Stimulated activated memory B cell treated with anti-CD40 and anti-IgM and Interleukin-4, amounts not matched to agents 10 μg/mL and 1 μg/mL and 100 μg/mL, for 72 hours (primary cell): Measurements from ENCODE around the gene NES.
A peak's percentile ranks its signal among the peaks of the same experiment; 100 is the strongest.

ENCODE experiments used
- ATAC-seq: fragments of 150-1000 bp; cut with Tn5 transposase; 2 replicates; pipeline ENCODE4 v1.10.0; 2021
- H3K27ac Mint-ChIP-seq: one replicate; pipeline ENCODE4 v1.8.0; 2022; ENCODE audit warnings: mild to moderate bottlenecking, mixed read lengths
- H3K27me3 Mint-ChIP-seq: one replicate; pipeline ENCODE4 v1.8.0; 2022; ENCODE audit warnings: mixed read lengths
- H3K36me3 Mint-ChIP-seq: one replicate; pipeline ENCODE4 v1.8.0; 2022; ENCODE audit warnings: mixed read lengths
- H3K4me1 Mint-ChIP-seq: one replicate; pipeline ENCODE4 v1.8.0; 2022; ENCODE audit warnings: mixed read lengths
- H3K4me3 Mint-ChIP-seq: one replicate; pipeline ENCODE4 v1.8.0; 2022; ENCODE audit warnings: mild to moderate bottlenecking, moderate library complexity, mixed read lengths
- H3K9me3 Mint-ChIP-seq: one replicate; pipeline ENCODE4 v1.8.0; 2022; ENCODE audit warnings: mixed read lengths

Gene NES

DNA sequence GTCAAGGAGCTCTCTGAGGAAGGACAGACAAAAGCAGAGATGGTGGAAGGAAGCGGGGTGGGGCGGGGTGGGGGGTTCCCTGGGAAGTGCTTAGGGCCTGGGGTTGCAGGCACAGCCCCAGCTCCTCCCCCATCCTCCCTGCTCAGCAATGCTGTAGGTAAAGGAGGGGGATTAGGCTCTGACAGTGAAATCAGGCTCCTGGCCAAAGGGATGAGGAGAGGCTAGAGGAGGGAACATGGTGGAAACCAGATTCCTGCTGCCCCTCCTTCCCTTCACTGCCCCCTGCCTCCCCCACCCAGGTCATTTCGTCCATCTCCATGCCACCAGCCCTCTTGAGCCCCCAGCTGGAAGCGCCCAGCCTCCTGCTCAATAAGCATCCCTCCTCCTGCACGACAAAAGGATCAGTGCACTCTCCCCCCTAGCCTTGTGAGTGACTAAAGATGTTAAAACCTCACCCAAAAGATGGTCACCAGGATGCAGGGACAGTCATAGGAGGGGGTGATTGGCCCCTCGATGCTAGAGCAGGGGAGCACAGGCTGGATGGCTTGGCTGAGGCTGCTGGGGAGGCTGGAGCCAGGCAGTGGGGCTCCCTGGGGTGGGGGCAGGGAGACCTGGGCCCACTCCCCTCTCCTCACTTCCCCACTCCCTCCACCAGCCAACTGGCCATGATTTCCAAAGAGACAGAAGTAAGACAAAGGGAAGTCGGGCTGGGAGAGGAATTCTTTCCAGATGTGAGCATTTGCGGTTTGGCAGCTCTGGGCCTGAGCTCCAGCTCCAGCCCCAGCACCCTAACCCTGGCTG is 30.4 kb upstream of the NES start:
- no peak overlapping the region for H3K4me3 Mint-ChIP-seq

DNA sequence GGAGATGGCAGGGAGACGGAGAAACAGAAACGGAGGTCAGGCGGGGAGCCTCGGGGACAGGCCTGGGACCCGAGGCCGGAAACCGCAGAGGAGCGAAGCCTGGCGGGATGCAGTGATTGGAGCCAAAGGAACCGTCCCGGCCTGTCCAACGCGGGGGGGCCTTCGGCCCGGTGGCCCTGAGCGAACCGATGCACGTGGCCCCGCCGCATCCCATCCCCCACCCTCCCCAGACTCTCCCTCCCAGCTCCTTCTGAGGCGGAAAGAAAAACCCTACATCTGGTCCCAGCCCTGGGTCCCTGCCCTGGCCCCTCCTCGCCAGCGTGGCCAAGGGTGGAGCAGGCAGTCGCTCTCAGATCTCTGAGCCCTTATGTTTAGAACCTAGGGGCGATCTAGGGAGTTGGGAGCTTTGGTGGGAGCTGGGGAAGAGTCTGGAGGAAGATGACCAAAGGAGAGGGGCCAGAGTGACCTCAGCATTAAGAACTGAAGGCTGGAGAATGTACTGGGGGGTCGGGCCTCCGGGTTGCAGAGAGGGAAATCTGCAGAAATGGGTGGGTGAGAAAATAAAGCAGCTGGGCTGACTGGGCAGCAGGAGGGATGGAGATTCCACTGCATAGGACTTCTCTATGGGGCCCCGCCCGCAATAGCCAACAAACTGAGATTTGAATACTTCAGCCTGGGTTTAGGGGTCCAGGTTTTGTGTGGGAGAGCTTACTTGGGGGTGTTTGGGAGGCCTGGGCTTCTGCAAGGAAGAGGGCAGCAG is 29.6 kb upstream of the NES start:
- Mint-ChIP-seq H3K36me3 (no peaks in the 10 kb centered on the region), H3K9me3 (no peaks in the 10 kb centered on the region), H3K4me3 (peak overlapping the region; percentile 89), H3K4me1 (peaks cover 29% of the 10 kb centered on the region), H3K27me3 (peaks cover 33% of the 10 kb centered on the region), H3K27ac (peak overlapping the region; percentile 65)
- ATAC-seq = no peak

More for the DNA sequence above, 30.4 kb upstream of the NES start:
- H3K36me3 Mint-ChIP-seq = no peaks in the 10 kb centered on the region
- no peak overlapping the region for H3K27ac Mint-ChIP-seq
- peaks cover 29% of the 10 kb centered on the region for H3K4me1 Mint-ChIP-seq
- no peak for ATAC-seq
- no peaks in the 10 kb centered on the region for H3K9me3 Mint-ChIP-seq
- H3K27me3 Mint-ChIP-seq = peaks cover 27% of the 10 kb centered on the region

DNA sequence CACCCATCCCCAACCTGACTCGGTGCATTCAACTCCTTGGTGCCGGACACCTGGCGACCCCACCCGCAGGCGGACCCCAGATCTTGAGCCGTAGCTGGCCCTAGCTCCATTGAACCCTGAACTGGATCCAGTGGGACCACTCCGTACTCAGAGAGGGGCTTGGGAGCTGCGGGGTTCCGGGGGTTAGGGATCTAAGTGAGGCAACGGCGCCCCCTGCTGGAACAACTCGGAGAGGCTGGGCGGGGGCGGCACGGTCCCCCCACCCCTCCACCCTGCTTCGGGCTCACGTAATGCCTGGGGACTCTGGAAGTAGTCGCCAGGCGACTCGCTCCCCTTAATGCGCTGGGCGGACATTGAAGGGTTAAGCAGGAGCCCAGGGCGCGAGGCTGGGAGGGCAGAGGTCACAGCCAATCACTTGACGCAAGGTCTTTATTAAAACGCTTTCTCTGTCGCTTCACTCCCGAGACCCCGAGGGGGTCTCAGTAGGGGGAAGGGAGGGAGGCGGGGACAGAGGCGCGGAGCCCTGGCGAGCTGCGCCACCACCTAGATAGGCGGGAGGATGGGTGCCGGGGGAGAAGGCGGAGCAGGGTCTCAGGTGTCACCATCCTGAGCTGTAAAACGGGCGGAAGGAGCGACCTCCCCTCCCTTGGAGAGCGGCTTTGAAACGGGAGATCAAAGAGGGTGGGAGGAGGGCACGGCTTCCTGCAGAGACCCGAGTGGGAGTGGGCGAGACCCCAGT is 28.9 kb upstream of the NES start:
- no peaks in the 10 kb centered on the region for H3K36me3 Mint-ChIP-seq
- H3K27me3 Mint-ChIP-seq = peaks cover 41% of the 10 kb centered on the region
- peak; percentile 73 for ATAC-seq
- no peaks in the 10 kb centered on the region for H3K9me3 Mint-ChIP-seq
- H3K4me1 Mint-ChIP-seq = peaks cover 29% of the 10 kb centered on the region
- H3K4me3 Mint-ChIP-seq = peak overlapping the region; percentile 89
- H3K27ac Mint-ChIP-seq = peak overlapping the region; percentile 65

DNA sequence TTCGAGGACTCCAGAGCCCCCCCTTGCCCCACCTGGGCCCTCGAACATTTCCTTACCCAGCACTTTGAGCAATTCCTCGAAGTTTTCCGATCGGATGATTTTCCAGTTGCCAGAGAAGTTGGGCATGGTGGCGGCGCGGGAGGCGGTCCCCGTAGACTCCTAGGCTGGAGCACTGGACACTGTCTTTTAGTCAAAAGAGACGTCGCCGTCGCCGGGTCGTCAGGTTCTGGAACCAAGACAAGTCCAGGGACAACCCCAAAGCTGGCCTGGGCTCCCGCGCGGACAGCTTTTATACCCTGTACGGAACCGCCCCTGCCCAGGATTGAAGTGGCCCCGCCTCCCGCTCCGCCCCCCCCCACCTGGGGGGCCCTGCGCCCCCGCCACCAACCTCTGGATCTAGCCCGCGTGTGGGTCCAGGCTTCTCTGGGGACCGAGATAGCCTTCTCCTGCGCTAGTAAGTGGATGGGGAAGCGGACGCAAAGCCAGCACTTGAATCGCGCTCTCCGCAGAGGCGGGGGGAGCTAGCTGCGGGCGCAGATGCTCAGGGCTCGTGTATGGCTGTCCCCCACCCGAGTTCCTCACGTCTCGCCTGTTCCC is 28.2 kb upstream of the NES start, which contains the start of gene CRABP2:
Gene CRABP2 (minus strand): TSS at position 263 of the 597 bp plus-strand sequence. CDS start 137 bp downstream, at position 126.
- Mint-ChIP-seq H3K9me3 (no peaks in the 10 kb centered on the region), H3K4me1 (peaks cover 29% of the 10 kb centered on the region), H3K4me3 (peak within 1 kb of the TSS; percentile 89), H3K36me3 (no peaks in the 10 kb centered on the region), H3K27ac (peak within 1 kb of the TSS; percentile 65), H3K27me3 (peaks cover 44% of the 10 kb centered on the region)
- ATAC-seq = peak; percentile 39

DNA sequence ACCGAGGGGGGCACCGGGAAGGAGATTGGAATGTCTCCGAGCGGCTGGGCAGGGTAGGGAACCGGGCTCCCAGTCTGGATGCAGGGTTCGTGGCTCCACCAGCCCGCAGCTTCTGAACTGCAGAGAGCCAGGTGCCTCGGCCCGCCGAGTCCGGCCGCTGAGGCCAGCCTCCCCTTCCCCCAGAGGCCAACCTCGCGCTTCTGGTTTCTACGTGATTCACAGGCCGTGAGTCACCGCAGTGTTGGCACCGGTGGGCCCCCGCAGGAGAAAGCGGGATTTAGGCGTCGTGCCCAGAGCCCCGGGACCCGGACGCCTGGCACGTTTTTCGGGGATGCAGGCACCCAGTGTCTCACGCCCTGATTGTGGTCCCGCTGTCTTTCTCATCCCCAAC is 27.7 kb upstream of the NES start:
- Mint-ChIP-seq H3K9me3 (no peaks in the 10 kb centered on the region), H3K4me3 (peak overlapping the region; percentile 89), H3K27ac (no peak overlapping the region), H3K4me1 (peaks cover 29% of the 10 kb centered on the region), H3K36me3 (peaks cover under 1% of the 10 kb centered on the region), H3K27me3 (peaks cover 46% of the 10 kb centered on the region)
- ATAC-seq = no peak

DNA sequence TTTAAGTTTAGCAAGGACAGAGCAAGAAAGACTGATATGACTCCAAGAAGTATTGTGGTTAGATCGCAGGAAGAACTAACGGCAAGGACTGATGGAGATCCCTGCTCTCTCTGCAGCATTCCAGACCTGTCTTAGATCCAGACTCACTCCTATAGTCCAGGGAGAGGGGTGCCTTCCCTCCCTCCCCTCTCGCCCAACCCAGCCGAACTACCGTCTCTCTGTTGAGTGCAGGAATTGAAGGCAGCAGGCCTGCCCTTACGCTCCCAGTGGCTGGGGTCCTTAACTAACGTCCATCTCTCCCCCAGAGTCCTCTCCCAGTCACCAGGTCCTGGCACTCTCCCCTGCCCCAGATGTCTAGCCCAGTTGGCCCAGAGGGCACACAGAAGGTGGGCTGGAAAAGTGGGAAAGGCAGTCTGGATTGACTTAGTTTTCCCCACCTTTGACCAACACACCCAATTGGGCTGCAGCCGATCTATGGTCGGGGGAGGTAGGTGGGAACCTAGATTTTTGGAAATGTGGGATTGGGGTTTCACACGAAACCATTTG is 27.0 kb upstream of the NES start:
- Mint-ChIP-seq H3K27me3 (peaks cover 53% of the 10 kb centered on the region), H3K36me3 (peaks cover 5% of the 10 kb centered on the region), H3K27ac (no peak overlapping the region), H3K9me3 (no peaks in the 10 kb centered on the region), H3K4me3 (no peak overlapping the region), H3K4me1 (peaks cover 29% of the 10 kb centered on the region)
- no peak for ATAC-seq

DNA sequence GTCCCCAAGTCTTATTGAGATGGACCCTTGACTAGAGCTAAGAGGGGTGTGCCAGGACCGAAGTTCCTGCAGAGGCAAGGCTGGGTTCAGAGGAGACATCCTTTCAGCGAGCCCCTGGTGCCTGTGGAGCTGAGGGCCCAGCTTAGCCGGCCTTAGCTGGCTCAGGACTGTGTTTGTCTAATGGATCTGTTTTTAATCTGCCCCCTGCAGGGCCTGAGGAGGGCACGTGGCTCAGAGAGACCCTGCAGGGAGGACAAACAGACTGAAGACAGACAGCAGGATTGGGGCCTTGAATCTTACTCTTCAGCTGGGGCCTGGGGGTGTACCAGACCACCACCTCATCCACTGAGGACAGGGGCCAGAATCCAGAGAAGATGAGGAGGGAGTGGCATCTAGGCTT is 26.5 kb upstream of the NES start:
- H3K4me3 Mint-ChIP-seq = no peak overlapping the region
- peaks cover 9% of the 10 kb centered on the region for H3K36me3 Mint-ChIP-seq
- H3K9me3 Mint-ChIP-seq = no peaks in the 10 kb centered on the region

DNA sequence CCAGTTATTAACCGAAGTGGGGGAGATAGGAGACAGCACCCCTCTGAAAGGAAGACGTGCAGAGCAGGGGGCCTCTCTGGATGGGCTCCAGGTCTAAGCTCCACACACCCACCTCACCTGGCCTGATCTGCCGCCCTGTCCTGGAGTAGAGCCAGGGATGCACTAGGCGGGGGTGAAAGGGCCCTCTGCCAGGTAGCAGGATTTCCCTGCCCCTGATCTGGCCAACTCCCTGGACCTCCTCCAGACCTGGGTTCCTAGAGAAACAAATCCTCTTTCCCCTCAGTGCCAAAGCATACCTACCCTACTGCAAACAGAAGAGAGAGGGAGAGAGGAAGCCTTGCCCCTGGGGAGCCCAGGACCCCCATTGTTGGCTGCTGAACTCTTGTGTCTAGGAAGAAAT is 26.1 kb upstream of the NES start:
- Mint-ChIP-seq H3K36me3 (peaks cover 11% of the 10 kb centered on the region), H3K27ac (no peak overlapping the region), H3K27me3 (peaks cover 62% of the 10 kb centered on the region), H3K4me1 (peaks cover 29% of the 10 kb centered on the region), H3K9me3 (no peaks in the 10 kb centered on the region), H3K4me3 (no peak overlapping the region)
- ATAC-seq = no peak

More for the DNA sequence above, 26.5 kb upstream of the NES start:
- H3K4me1 Mint-ChIP-seq = peaks cover 29% of the 10 kb centered on the region
- no peak for ATAC-seq
- H3K27ac Mint-ChIP-seq = no peak overlapping the region
- peaks cover 58% of the 10 kb centered on the region for H3K27me3 Mint-ChIP-seq

DNA sequence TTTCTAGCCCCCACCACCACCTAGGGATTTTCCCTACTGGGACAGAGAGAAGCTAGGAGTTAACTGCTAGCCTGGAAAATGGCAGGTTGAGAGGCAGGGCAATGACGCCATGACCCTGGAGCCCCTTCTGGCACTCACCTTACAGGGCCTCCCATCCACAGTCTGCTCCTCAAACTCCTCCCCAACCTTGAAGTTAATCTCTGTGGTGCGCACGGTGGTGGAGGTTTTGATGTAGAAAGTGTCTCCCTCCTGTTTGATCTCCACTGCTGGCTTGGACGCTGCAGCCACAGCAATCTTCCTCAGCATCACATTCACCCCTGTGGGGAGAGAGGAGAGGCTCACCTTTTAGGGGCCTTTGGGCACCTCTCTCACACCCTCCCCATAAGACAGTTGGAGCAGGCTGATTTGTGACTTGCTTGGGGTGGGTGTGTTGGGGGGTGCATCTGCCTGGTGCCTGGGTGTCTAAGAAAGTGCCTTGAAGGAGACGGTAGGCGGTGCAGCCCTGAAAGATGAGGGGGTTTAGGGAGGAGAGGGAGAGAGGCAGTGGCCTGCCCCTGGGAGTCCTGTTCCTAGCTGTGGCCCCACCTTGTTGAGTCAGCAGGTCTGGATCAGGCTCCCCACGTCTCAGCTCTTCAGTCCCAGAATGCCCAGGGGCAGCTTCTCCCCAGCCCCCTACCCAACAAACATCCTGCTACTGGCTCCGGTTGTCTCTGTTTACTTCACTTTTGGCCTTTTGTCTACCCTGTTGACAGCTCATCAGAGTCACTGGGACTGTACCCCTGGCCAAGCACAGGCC is 23.7 kb upstream of the NES start:
- H3K4me3 Mint-ChIP-seq = no peak overlapping the region
- peaks cover 11% of the 10 kb centered on the region for H3K36me3 Mint-ChIP-seq
- no peak for ATAC-seq
- H3K27ac Mint-ChIP-seq = no peak overlapping the region
- H3K9me3 Mint-ChIP-seq = no peaks in the 10 kb centered on the region
- H3K4me1 Mint-ChIP-seq = peaks cover 18% of the 10 kb centered on the region
- peaks cover 83% of the 10 kb centered on the region for H3K27me3 Mint-ChIP-seq

DNA sequence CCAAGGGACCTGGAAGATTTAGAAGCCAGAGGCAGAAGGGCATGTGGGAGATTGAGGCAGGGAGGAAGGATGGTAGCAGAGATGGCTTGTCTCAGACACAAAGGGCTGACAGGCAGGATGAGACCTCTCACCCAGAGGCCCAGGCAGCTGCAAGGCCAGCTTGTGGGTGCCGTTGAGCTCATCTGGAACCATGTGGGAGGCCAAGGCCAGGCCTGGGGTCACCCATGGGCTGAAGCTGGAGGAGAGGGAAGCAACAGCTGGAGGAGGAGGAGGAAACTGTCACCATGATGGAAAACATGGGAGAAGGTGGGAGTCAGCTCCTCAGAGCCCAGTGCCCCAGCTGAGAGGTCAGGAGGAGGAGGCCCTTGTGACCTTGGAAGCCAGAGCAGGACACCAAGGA is 21.8 kb upstream of the NES start:
- Mint-ChIP-seq H3K27ac (no peak overlapping the region), H3K27me3 (peaks cover 80% of the 10 kb centered on the region), H3K4me3 (no peak overlapping the region), H3K9me3 (no peaks in the 10 kb centered on the region), H3K4me1 (no peaks in the 10 kb centered on the region), H3K36me3 (peaks cover 11% of the 10 kb centered on the region)
- no peak for ATAC-seq

DNA sequence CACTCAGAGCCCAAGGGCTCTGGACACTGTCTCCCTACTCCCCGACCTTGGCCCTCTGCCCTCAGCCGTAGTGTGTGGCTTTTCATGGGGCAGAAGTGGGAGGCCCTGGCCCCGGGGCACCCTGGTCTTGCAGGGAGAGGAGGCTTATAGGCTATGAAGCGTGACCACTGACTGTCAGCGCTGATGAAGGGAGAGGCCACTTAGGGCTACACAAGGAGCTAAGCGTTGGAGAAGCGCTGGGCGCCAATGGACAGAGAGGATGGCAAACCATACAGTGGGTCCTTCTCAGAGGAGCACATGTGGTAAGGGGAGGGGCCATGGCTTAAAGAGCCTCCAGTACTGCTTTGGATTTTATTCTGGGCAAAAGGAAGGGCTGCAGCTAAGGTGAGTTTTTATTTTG is 20.3 kb upstream of the NES start:
- H3K36me3 Mint-ChIP-seq = peaks cover 11% of the 10 kb centered on the region
- peaks cover 12% of the 10 kb centered on the region for H3K4me1 Mint-ChIP-seq
- H3K27me3 Mint-ChIP-seq = peaks cover 80% of the 10 kb centered on the region
- no peak overlapping the region for H3K4me3 Mint-ChIP-seq
- ATAC-seq = no peak
- no peaks in the 10 kb centered on the region for H3K9me3 Mint-ChIP-seq
- H3K27ac Mint-ChIP-seq = no peak overlapping the region

DNA sequence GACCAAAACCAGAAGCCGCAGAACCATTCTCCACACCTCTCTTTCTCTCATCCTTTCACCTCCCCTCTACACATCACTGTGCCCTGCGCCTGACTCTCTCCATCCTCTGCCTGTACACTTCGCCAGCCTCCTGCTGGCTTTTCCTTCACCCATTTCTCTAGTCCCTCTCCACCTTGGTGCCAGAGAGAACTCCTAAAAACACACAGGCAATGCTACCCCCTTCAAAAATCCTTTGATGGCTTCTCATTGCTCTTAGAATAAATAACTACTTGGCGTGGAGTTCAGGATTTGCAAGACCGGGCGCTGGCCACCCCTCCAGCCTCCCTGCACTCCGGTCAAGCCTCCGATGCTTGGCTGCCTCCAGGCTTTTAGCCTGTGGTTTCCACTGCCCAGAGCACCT is 19.5 kb upstream of the NES start:
- H3K4me3 Mint-ChIP-seq = no peak overlapping the region
- no peak overlapping the region for H3K27ac Mint-ChIP-seq
- no peaks in the 10 kb centered on the region for H3K9me3 Mint-ChIP-seq
- H3K4me1 Mint-ChIP-seq = peaks cover 19% of the 10 kb centered on the region
- peaks cover 11% of the 10 kb centered on the region for H3K36me3 Mint-ChIP-seq
- no peak for ATAC-seq
- H3K27me3 Mint-ChIP-seq = peaks cover 82% of the 10 kb centered on the region

DNA sequence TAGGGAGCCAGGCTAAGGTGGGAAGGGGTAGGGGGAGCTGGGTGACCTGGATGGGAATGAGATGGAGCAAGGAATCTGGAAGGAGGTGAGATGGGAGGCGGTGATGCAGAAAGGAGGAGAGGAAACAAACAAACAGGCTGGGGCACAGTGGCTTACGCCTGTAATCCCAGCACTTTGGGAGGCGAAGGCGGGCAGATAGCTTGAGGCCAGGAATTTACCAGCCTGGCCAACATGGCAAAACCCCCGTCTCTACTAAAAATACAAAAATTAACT is 17.4 kb upstream of the NES start:
- Mint-ChIP-seq H3K27me3 (peaks cover 88% of the 10 kb centered on the region), H3K4me1 (peaks cover 25% of the 10 kb centered on the region), H3K4me3 (no peak overlapping the region), H3K27ac (no peak overlapping the region), H3K9me3 (no peaks in the 10 kb centered on the region), H3K36me3 (peaks cover 8% of the 10 kb centered on the region)
- no peak for ATAC-seq
